Memory B cell (primary cell): ENCODE results near the gene ZIK1.

ENCODE experiments used
- ATAC-seq: fragments of 150-1000 bp; cut with Tn5 transposase; 2 replicates; pipeline ENCODE4 v1.10.0; 2021; ENCODE audit warnings: low read depth, mild to moderate bottlenecking, moderate library complexity
- DNase-seq, 2 donors: peaks; one replicate each; pipeline ENCODE4 v3.0.0; 2022; ENCODE audit warnings: low spot score in 2 of 2
- H3K27ac Mint-ChIP-seq: one replicate; pipeline ENCODE4 v1.8.0; 2022; ENCODE audit warnings: mild to moderate bottlenecking, moderate library complexity, mixed read lengths
- H3K27me3 Mint-ChIP-seq: one replicate; pipeline ENCODE4 v1.8.0; 2022; ENCODE audit warnings: mixed read lengths
- H3K36me3 Mint-ChIP-seq: one replicate; pipeline ENCODE4 v1.8.0; 2022; ENCODE audit warnings: mild to moderate bottlenecking, mixed read lengths
- H3K4me1 Mint-ChIP-seq: one replicate; pipeline ENCODE4 v1.8.0; 2022; ENCODE audit warnings: mixed read lengths
- H3K4me3 Mint-ChIP-seq: one replicate; pipeline ENCODE4 v1.8.0; 2022; ENCODE audit warnings: mild to moderate bottlenecking, moderate library complexity, mixed read lengths
- H3K9me3 Mint-ChIP-seq: one replicate; pipeline ENCODE4 v1.8.0; 2022; ENCODE audit warnings: mixed read lengths

The ZIK1 gene

GRCh38 chr19:57633832-57634131, 49.8 kb downstream of the ZIK1 start:
- no peaks in the 10 kb centered on the region for H3K27me3 Mint-ChIP-seq
- H3K36me3 Mint-ChIP-seq: peaks cover 35% of the 10 kb centered on the region
- DNase-seq (no peak), ATAC-seq (no peak)
- H3K27ac Mint-ChIP-seq: no peak overlapping the region
- H3K4me1 Mint-ChIP-seq: peaks cover 19% of the 10 kb centered on the region
- H3K9me3 Mint-ChIP-seq: peaks cover 19% of the 10 kb centered on the region
- H3K4me3 Mint-ChIP-seq: peak overlapping the region; percentile 88

DNA sequence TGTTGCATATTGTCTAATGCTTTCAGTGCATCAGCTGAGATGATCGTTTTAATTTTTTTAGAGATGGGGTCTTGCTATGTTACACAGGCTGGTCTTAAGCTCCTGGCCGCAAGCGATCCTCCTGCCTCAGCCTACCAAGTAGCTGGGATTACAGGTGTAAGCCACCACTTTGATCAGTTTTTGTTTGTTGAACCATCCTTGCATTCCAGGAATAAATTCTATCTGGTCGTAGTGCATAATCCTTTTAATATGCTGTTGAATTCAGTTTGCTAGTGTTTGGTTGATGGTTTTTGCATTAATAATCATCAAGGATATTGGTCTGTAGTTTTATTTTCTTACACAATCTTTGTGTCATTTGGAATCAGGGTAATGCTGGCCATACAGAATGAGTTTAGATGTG, 53.4 kb downstream of the ZIK1 start:
- H3K4me3 Mint-ChIP-seq: no peak overlapping the region
- H3K9me3 Mint-ChIP-seq: peaks cover 30% of the 10 kb centered on the region
- peaks cover 67% of the 10 kb centered on the region for H3K36me3 Mint-ChIP-seq
- H3K27me3 Mint-ChIP-seq: no peaks in the 10 kb centered on the region
- DNase-seq (no peak), ATAC-seq (no peak)
- H3K4me1 Mint-ChIP-seq: peaks cover 19% of the 10 kb centered on the region
- no peak overlapping the region for H3K27ac Mint-ChIP-seq

- Mint-ChIP-seq H3K9me3 (peaks cover 29% of the 10 kb centered on the region), H3K4me3 (no peak overlapping the region), H3K27ac (no peak overlapping the region), H3K4me1 (no peaks in the 10 kb centered on the region), H3K36me3 (peaks cover 59% of the 10 kb centered on the region), H3K27me3 (no peaks in the 10 kb centered on the region)
- DNase-seq: no peak
- no peak for ATAC-seq
Measured at GRCh38 chr19:57641715-57642234, 57.8 kb downstream of the ZIK1 start.

- H3K4me3 Mint-ChIP-seq: no peak overlapping the region
- H3K36me3 Mint-ChIP-seq: peaks cover 52% of the 10 kb centered on the region
Measured at GRCh38 chr19:57642396-57643046, 58.6 kb downstream of the ZIK1 start.

More at GRCh38 chr19:57642396-57643046, 58.6 kb downstream of the ZIK1 start:
- DNase-seq (no peak), ATAC-seq (no peak)
- no peaks in the 10 kb centered on the region for H3K4me1 Mint-ChIP-seq
- no peak overlapping the region for H3K27ac Mint-ChIP-seq
- peaks cover 26% of the 10 kb centered on the region for H3K9me3 Mint-ChIP-seq
- no peaks in the 10 kb centered on the region for H3K27me3 Mint-ChIP-seq
